Measurements from ENCODE around the gene SDSL.
A peak's percentile ranks its signal among the peaks of the same experiment; 100 is the strongest.

Gene SDSL

GRCh38 chr12:113420996-113421595 is 1.1 kb upstream of the SDSL start:
- no peak for DNase-seq (ENCODE audit: low spot score)

- no peak for DNase-seq (ENCODE audit: low spot score)
Observed at GRCh38 chr12:113422886-113423669, 898 bp downstream of the SDSL start.

- DNase-seq (ENCODE audit: low spot score), result no peak
Observed at GRCh38 chr12:113424456-113424855, 2.3 kb downstream of the SDSL start.

- peak; percentile 32 for DNase-seq (ENCODE audit: low spot score)
Observed at GRCh38 chr12:113424915-113425823, 3.0 kb downstream of the SDSL start.

GRCh38 chr12:113425960-113426453 is 3.8 kb downstream of the SDSL start:
- DNase-seq (ENCODE audit: low spot score), result no peak

- no peak for DNase-seq (ENCODE audit: low spot score)
Observed at GRCh38 chr12:113427882-113428281, 5.7 kb downstream of the SDSL start.

- no peak for DNase-seq (ENCODE audit: low spot score)
Observed at GRCh38 chr12:113428482-113428881, 6.3 kb downstream of the SDSL start.

- DNase-seq (ENCODE audit: low spot score), result no peak
Observed at GRCh38 chr12:113432986-113433385, 10.8 kb downstream of the SDSL start.

GRCh38 chr12:113435367-113435766 is 13.2 kb downstream of the SDSL start:
- no peak for DNase-seq (ENCODE audit: low spot score)

- no peak for DNase-seq (ENCODE audit: low spot score)
Observed at GRCh38 chr12:113436586-113436985, 14.4 kb downstream of the SDSL start.

- no peak for DNase-seq (ENCODE audit: low spot score)
Observed at GRCh38 chr12:113436993-113437728, 15.0 kb downstream of the SDSL start.

GRCh38 chr12:113437729-113438100 is 15.5 kb downstream of the SDSL start:
- no peak for DNase-seq (ENCODE audit: low spot score)

GRCh38 chr12:113438523-113439300 is 16.5 kb downstream of the SDSL start:
- no peak for DNase-seq (ENCODE audit: low spot score)

- DNase-seq (ENCODE audit: low spot score), result no peak
Observed at GRCh38 chr12:113439301-113439597, 17.1 kb downstream of the SDSL start.

- DNase-seq (ENCODE audit: low spot score), result peak; percentile 43
Observed at GRCh38 chr12:113439606-113440030, 17.4 kb downstream of the SDSL start.

GRCh38 chr12:113440336-113440735 is 18.2 kb downstream of the SDSL start:
- DNase-seq (ENCODE audit: low spot score), result no peak

GRCh38 chr12:113440947-113441782 is 19.0 kb downstream of the SDSL start:
- DNase-seq (ENCODE audit: low spot score), result no peak

GRCh38 chr12:113443030-113443539 is 20.9 kb downstream of the SDSL start:
- DNase-seq (ENCODE audit: low spot score), result no peak

GRCh38 chr12:113445544-113446171 is 23.5 kb downstream of the SDSL start:
- no peak for DNase-seq (ENCODE audit: low spot score)

- no peak for DNase-seq (ENCODE audit: low spot score)
Observed at GRCh38 chr12:113448873-113449272, 26.7 kb downstream of the SDSL start.

Data from COLO829 (cell line).